UCSD-AML1 (cell line): ENCODE results near the gene ZNF407.

Experiments
- DNase-seq: peaks from one replicate; lab custom pipeline; 2025; ENCODE audit not compliant: unreplicated experiment; lab: John Stamatoyannopoulos, UW

The ZNF407 gene

DNA sequence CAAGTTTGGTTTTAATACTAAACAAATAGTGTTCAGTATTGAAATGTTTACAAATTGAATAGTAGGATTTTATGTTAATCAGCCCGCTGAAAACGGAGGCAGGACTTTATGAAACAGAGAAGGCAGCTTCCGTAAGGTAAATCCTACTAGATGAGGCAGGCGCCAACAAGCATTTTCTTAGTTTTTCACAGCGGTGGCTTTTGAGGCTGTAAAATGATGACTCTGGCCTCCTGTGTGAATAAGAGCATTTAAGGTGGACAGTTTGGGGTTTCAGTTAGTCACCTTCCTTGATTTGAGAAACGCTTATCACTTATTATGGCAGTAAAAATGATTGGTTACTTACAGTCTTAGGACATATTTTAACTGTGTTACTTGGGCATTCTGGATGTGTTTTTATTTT lies 398.4 kb downstream of the ZNF407 start:
- no peak for DNase-seq

DNA sequence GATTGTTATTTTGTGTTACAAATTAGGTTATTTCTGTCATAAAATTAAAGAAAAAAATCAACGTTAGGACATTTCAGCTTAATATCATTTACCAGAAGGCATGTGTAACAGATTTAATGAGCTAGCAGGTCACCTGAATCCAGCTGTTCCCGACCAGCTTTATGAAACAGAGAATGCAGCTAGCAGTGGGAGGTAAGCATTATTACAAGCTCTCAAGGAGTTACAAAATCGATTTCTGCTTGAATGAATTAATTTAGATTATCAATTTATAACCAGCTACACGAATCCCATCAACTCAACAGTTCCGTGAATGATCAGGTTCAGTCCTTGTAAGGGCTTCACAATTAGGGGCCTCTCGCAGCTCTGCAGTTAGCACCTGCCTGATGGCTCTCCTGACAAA lies 399.3 kb downstream of the ZNF407 start:
- DNase-seq: no peak

DNA sequence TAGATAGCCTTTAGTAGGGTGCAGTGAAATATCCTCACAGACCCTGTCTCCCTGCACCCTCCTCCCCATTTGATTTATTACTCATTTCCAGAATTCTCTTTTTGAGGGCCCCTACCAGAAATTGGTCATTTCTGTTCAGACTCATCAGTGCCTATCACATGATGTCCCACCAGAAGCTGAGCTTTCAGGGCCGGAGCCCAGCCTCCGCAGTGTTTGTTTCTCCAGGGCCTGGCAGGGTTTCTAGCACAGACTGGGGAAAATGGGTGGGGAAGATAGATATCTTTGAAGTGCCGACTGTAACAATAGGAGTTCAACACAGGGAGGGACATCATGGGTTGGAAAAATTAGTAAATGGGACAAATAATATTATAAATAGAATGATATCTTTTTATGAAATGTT lies 403.2 kb downstream of the ZNF407 start:
- no peak for DNase-seq

DNA sequence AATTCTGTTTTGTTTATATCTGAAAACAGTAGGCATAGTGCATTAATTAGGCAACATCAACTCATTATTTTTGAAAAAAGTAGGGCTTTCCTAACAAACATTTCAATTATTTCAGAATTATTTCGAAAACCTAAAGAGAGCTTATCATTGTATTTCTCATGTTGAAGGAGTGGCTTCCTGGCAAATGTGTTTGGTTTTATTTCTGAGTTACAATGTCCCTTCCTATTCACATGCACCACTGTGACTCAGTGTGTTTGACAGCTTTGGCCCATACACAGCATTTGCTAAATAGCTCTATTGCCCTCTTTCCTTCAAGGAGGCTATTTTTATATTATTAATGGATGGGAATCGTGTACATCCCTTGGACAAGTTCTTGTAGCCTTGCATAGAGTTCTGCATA lies 405.4 kb downstream of the ZNF407 start:
- DNase-seq: no peak

DNA sequence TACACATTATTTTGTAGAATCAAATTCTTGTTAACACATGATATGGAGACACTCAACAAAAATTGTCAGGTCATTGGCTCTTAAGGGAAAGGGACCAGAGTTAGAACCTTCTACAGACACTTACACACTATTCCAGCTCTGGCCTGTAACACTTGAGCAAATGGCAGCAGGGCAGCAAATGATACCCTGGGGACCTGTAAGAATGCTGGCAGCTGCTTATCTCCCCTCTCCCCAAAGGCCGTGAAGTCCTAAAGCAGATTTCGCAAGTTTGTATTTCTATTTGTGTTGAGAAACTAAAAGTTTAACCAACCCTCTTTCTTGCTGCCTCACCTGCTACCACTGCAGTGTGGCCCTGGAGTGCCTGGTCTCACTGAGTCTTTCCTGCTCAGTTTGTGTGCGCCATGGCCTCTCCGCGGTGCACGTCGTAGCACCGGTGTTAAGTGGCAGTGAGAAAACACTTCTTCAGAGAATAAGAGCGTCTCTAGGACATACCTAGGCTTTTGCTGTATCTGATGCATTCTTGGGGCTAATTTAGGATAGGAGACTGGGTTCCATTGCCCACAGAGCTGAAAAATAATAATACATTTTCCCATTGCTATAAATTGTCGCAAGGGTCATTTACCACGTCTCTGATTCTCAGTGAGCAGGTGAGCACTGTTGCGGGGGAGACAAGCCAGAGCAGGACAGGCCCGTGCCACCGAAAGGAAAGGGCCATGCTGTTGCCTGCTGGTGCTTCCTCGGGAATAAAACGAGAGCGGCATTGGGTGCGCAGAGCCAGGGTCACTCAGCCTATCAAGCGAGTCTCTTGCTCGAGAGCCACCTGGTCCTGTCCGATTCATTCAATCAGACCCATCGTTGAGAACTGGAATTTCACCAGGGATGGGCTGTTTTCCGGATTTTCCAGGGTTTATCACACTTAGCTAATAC lies 406.4 kb downstream of the ZNF407 start:
- no peak for DNase-seq

DNA sequence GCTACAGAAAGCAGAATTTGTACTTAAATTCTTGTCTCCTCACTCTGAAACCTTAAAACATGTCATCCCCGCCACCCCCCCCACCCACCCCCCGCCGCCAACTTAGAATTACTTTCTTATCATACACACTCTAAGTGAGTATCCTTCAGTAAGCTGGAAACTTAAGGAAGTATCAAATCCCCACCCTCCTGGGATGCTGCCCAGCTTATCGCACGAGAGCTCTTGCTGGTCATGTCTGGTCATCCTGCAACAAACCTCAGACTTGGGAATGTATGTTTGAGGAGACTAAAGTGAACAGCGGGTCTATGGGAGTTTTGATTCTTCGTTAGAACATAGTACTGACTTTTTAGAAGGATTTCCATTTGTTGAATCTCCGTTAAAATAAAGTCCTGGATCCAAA lies 408.0 kb downstream of the ZNF407 start:
- DNase-seq: no peak

DNA sequence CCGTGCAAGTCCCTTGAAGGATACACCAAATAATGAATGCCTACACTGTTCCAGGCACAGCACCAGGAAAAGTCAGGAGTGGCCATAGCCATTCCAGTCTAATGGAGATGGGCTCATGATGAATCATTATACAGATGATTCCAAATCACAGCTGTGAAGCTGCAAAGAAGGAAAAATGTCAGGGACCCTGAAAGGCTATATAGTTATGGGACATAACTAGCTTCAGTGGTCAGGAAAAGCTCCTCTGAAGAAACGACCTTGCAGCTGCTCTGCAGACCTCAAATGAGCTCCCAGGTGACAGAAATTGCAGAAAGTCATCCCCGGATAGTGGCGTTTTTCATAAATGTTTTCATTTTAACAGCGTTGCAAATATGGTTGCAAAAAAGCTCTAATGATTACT lies 410.5 kb downstream of the ZNF407 start:
- no peak for DNase-seq

DNA sequence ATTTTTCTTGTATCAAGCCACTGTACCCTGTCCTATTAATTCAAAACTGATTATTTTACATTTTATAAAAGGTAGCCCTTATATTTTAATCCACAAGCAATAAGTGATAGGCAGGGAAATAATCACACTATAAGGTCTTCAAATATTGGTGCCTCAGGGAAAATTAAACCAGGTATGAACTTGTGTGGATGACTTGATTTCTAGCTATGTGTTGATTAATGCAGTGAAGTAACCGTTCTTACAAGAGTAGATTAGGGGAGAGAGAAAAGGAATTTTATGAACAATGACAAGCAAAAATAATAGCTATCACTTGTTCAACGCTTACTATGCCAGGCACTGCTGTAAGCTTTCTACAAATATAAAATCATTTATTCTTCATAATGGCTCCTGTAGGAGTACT lies 411.6 kb downstream of the ZNF407 start:
- no peak for DNase-seq

DNA sequence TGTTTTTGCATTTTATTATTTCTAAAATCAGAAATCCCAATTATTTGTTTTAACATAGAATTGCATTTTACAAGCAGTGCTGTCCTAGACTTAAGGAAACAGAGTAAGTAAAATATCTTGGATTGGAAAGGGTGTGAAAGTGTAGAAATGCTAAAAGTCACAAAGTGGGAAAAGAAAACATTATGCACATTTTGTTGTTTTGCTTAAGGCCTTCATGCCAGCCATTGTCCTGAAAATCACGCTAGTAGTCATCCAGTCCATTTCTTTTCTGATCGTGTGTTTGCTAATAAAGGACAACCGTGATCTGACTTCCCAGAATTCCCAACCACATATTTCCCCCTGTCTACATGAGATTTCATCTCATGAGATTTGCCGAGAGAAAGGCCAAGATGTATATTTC lies 412.2 kb downstream of the ZNF407 start:
- no peak for DNase-seq

DNA sequence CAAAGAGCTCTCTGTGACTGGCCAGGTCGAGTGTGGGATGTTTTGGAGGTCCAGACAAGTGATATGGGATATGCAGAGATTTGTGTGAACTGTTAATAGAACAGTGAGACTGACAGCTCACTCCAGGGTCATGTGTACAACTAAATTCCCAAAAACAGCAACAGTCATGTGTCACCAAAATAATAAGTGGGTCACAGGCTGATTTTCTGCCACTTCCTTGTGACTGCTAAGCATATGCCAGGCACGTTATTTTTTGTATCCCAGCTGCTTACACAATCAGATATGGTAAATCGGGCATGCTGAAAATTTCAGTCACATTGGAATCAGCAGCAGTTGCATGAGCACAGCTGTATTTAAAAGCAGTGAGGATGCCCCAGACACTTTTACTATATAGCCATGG lies 412.6 kb downstream of the ZNF407 start:
- DNase-seq: no peak

DNA sequence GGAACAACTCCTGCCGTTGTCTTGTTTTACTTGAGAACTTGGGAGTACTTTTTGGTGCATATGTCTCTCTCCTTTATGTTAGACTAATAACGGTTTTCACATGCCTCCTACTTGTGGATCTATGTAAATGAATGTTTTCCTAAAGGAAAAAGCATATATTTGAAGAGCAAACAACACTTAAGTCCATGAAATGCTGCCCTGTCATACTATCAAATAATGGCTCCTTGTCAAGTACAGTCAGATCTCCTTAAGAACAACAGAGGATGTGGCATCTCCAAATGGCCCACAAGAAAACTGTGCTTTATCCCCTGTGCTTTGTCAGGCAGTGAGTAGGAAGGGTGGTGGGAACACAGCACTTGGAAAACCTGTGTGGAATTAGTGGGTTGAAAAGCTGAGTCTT lies 413.0 kb downstream of the ZNF407 start:
- DNase-seq: no peak

DNA sequence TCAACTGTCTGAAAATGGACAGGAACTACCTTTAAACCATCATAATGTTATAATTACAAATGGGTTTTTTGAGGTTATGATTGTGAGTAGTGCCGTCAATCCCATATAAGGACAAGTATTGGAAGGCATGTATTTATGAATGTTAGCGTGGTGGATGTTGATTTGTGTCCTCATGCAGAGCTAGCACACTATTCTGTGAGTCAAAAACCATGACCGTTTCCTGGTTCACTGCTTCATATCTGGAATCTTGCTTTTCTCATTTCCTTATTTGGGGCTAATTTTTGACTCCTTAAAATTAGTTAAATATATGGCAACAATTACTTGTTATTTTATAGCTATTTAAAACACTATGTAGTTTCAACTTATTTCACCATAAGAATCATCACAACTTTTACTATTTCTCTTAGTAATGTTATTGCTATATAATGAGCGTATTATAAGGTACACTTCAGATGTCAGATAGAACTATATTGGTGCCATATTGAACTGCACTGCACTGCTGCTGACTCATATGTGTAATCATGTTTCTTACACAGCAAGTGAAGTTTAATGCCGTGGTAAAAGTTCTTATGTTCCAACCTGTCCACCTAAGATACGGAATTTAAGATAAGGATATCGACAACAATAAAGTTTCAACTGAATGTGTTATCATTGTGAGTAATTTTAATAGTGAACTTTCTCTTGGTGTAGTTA lies 418.5 kb downstream of the ZNF407 start:
- DNase-seq: no peak

DNA sequence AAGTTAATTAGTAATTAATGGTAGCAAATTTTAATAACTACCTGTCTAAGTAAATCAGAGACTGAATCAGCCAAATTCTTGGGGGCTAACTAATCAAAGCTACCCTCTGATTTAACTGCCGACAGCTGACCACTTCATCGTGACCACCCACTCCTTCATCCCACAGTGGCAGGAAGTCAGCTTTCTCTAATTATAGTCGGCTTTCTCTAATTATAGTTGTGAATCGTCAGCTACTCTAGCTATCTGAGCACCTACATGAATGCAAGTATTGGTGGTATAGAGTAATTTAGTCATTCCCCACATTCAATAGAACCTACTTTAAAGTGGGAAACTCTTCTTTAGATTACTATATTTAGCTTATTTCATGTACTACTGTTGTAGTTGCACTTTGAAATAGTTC lies 425.8 kb downstream of the ZNF407 start:
- DNase-seq: no peak

DNA sequence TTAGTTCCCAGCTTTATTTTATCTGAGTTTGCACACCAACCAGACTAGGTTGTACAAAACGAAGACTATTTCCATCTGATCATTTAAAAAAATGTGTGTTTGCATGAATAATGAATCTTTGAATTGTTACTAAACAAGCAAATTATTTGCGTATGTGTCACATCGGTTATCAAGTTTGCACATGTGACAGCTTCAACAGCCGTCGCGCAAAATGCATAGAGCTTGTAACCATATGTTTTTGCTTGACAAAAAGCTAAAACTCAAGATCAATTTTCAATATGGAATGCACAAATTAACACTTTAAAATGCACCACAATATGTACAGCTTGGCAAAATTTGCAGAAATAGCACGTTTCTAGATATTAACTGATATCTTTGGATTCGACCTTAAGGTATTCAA lies 427.2 kb downstream of the ZNF407 start:
- no peak for DNase-seq

DNA sequence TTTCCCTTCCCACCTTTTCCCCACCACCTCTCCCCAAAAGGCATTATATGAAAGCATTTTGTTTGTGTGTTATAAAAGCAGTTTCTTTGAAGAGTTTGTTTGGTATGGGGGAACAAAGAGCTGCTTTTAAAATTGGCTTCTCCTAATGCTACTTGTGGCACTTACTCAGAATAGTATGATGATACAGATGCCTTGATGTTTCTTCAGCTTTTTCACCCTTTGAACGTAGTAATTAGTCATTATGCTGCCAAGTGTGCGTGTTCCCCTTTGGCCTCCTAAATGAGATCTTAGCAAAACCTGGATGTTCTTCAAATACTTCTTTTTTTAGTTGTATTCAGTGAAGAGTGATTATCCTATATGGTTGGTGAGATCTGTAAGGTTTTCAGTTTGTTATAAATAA lies 427.9 kb downstream of the ZNF407 start:
- DNase-seq: no peak

DNA sequence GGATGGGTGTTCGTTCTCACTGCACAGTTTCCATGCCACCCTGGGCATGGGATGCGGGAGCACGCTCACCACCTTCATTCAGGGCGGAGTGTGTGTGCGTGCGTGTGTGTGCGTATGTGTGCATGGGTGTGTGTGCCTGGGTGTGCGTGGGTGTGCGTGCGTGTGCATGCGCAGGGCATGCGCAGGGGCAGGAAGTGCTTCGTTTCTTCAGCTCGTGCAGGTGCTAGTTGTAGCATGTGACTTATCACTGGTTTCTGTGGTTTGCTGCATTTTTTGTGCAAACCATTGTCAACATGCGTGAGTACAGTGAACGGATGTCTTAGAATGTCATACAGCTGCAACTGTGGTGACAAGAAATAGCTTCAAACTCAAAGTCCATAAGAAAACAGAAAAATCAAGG lies 431.8 kb downstream of the ZNF407 start:
- no peak for DNase-seq

DNA sequence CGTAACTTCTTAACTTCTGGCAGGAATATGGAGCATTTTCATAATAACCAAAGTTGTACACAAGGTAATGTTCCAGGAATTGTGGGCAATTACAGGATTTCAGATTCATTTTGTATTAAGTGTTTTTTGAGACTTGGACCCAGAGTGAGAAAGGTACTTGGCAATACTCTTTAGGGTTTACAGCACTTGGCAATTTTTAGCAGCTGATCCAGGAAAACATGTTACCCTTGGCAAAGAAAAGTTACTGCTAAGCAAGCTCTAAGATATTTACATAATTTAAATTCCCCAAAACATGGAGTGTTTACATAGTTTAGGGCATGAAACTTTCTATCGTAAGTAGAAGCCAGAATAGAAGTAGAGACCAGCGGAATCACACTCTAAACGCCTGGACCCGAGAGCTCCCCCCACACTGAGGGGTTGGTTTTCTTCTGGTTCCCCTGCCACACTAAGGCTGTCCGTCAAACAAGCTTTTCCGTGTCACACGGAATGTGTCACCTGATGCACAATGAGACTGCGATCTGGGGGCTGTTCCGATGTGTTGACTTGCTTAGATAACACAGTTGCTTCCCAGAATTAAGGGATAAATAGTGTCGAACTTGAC lies 434.1 kb downstream of the ZNF407 start:
- DNase-seq: no peak

DNA sequence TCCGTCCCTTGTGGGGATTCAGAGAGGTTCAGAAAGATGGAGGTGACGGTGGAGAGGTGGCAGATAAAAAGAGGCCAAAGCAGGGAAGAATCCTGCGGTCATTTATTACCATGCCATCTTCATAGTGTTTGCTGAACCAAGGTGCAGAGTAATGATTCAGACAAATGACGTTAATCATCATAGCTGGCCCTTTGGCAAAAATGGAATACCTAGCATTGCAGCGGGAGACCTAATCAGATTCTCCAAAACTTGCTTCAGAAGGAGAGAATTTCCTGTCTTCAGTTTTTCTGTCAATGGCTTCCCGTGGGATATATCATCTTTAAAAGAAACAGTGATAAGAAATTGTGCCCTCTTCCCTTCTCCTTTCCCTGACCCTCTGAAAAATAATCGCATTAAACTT lies 435.8 kb downstream of the ZNF407 start:
- no peak for DNase-seq

DNA sequence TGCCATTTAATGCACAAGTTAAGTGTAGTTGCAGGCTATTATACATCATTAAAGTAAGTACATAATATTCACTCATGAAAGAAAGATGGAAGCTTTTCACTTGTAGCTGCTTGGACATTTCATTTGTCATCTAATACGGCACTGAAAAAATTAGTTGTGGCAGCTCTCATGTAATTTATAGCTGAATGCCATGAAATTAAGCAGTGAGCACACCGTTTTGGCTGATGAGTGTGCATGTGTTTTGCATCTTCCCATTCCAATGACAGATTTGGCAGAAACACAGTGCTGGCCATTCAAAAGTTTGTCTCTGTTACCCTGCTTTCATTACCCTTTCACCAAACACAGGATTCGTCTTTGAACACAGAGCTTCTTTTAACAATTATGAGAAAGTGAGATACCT lies 437.3 kb downstream of the ZNF407 start:
- no peak for DNase-seq

DNA sequence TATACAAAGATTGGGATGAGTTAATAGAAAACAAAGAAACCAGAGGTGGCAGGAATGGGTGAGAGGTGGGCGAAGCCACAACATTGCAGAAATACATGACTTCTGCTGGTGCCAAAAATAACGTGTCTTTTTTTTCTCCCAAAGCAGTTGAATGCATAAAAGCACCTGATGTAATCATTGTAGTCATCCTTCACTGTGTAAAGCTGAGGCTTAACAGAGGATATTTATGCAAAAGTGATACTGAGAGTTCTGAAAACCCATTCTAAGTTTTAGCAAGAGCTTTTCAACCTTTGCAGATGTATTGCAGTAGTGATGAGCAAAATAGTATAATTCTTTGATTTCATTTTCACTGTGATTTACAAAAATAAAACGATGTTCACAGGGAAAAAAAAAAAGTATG lies 438.3 kb downstream of the ZNF407 start:
- DNase-seq: no peak

DNA sequence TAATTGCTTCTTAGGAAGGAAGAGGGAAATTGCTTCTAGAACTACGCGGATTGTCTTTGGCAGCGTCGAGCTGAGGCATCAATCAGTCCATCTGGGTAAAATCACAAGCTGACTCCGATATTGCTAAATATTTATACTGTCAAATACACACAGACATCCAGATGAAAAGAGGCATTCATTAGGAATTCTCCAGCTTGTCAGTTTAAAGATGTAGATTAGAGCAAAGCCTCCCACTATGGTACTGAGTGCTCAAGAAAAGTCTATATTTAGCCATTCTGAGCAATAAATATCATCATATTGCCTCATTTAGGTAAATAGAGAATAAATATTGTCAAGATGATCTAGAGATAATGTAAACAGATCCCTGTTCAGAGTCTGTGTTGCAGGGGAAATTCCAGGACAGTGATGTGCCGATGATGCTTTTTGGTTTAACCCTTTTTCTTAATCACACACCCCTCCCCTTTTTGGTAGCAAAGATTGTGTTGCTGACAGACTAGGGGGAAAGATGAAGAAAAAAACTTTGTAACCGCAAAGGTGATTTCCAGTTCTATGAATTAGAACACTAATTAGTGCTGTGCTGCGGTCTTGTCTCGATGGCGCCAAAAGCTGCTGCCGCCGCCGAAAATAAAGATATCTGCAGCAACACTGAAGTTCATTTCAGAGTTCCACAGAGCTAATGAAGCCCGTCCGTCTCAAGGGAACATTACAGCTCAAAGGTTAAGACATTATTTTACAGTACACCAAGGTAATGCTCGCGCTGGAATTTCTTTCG lies 439.4 kb downstream of the ZNF407 start:
- no peak for DNase-seq

DNA sequence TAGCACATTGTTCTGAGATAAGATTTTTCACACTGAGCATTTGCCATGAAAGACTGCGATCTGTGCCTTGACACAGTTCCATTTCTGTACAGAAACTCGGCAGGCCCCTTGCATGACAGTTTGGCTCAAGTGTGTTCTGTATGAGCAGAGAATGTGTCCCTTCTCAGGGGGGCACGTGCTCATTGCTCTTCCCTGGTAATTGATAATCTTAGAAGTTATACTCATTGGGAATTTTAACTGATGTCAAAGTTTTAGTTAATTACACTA lies 440.0 kb downstream of the ZNF407 start:
- DNase-seq: no peak
